DND-41 (cell line): ENCODE data around the gene ERC2.

Experiments used
- EZH2 ChIP-seq: IDR thresholded peaks from 3 replicates; pipeline ENCODE4 v1.6.1; 2012; ENCODE audit warnings: borderline replicate concordance, low read depth, mild to moderate bottlenecking, moderate library complexity, low read length, inconsistent platforms; ENCODE audit not compliant: severe bottlenecking
- TF ChIP-seq, protein P1 (sequence below): IDR thresholded peaks from 2 replicates; pipeline ENCODE4 v1.5.1; 2012; ENCODE audit warnings: borderline replicate concordance, low read length, moderate library complexity, mild to moderate bottlenecking; ENCODE audit not compliant: poor library complexity, severe bottlenecking; ENCODE audit errors: extremely low read depth

GRCh38 chr3:55649554-55649953 lies 818.7 kb downstream of the ERC2 start:
- TF ChIP-seq, protein P1, sequence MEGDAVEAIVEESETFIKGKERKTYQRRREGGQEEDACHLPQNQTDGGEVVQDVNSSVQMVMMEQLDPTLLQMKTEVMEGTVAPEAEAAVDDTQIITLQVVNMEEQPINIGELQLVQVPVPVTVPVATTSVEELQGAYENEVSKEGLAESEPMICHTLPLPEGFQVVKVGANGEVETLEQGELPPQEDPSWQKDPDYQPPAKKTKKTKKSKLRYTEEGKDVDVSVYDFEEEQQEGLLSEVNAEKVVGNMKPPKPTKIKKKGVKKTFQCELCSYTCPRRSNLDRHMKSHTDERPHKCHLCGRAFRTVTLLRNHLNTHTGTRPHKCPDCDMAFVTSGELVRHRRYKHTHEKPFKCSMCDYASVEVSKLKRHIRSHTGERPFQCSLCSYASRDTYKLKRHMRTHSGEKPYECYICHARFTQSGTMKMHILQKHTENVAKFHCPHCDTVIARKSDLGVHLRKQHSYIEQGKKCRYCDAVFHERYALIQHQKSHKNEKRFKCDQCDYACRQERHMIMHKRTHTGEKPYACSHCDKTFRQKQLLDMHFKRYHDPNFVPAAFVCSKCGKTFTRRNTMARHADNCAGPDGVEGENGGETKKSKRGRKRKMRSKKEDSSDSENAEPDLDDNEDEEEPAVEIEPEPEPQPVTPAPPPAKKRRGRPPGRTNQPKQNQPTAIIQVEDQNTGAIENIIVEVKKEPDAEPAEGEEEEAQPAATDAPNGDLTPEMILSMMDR: no peak
- TF ChIP-seq EZH2: no peak
